Thyroid gland (tissue), 4 donors: ENCODE measurements around the gene SLC25A27. TPM values are rescaled to one million over a fixed set of nuclear protein-coding genes. Genes with fewer than 3 reads are reported as not detected.

ENCODE experiments used
- DNase-seq, 2 donors: peaks; one replicate each; pipeline ENCODE4 v3.0.0-alpha.2; 2019
- H3K27ac ChIP-seq, 3 donors: fragments of 200-600 bp; sonication (generic); 1 replicate in 2 of 3; 2 replicates in 1 of 3; pipeline ENCODE4 v1.5.1; 2016 to 2019; ENCODE audit warnings: mild to moderate bottlenecking in 1 of 3, moderate library complexity in 1 of 3
- H3K27me3 ChIP-seq: fragments of 200-600 bp; sonication (generic); one replicate; pipeline ENCODE4 v1.5.1; 2019
- H3K36me3 ChIP-seq, 2 donors: fragments of 200-600 bp; sonication (generic); one replicate each; pipeline ENCODE4 v1.5.1; 2016 to 2019
- H3K4me1 ChIP-seq, 2 donors: fragments of 200-600 bp; sonication (generic); one replicate each; pipeline ENCODE4 v1.5.1; 2017 to 2019
- H3K4me3 ChIP-seq, 3 donors: fragments of 200-600 bp; sonication (generic); replicated peaks in 1 of 3; 1 replicate in 2 of 3; 2 replicates in 1 of 3; pipeline ENCODE4 v1.5.1; 2016; ENCODE audit warnings: mild to moderate bottlenecking in 1 of 3
- H3K9me3 ChIP-seq: fragments of 200-600 bp; sonication (generic); one replicate; pipeline ENCODE4 v1.5.1; 2017
- CTCF ChIP-seq, 6 experiments: fragments of 200-600 bp in 3 of 6; fragments of 450-650 bp in 3 of 6; sonication (generic) in 3 of 6; IDR thresholded peaks; one replicate each; pipeline ENCODE4 v1.5.1; 2016 to 2019; ENCODE audit warnings: antibody characterized with exemption in 6 of 6, mild to moderate bottlenecking in 2 of 6, inconsistent platforms in 1 of 6, moderate library complexity in 1 of 6
- POLR2A ChIP-seq, 2 donors: fragments of 450-650 bp; IDR thresholded peaks; one replicate each; pipeline ENCODE4 v1.6.1; 2017; ENCODE audit warnings: antibody characterized with exemption in 2 of 2, mild to moderate bottlenecking in 2 of 2, moderate library complexity in 1 of 2
- WGBS, 2 donors: methylation state at CpG; one replicate each; pipeline ENCODE4 v1.1.5; 2017; 5-methylcytosine and 5-hydroxymethylcytosine counted together
- intact Hi-C: fragments of 100-400 bp; cut with DNase I; formaldehyde crosslinking; loops from one replicate; pipeline ENCODE4 v1.15.1; 2023
- total RNA-seq, 4 donors: library from RNA; depleted of rRNA; stranded (reverse); fragments of >200 nt; gene quantifications; one replicate each; pipeline ENCODE4 v1.2.3, GENCODE V29; 2016

SLC25A27 gene
- total RNA-seq, 4 donors from 2014 or later, result 26.6 to 81.4 (median 46.5) TPM

GRCh38 chr6:46688966-46689335, 36.2 kb downstream of the SLC25A27 start:
- H3K27me3 ChIP-seq, result no peaks in the 10 kb centered on the region
- WGBS, 2 donors, result 98% methylated on average over 8 to 13 of the region's 13 CpGs
- H3K36me3 ChIP-seq, result no peaks in the 10 kb centered on the region
- TF ChIP-seq POLR2A (IDR thresholded peaks at IDR 0.05), result no peak
- no peak for TF ChIP-seq CTCF (IDR thresholded peaks at IDR 0.05)
- intact Hi-C loops, result no loop called here
- H3K4me3 ChIP-seq, result no peak overlapping the region
- no peaks in the 10 kb centered on the region for H3K9me3 ChIP-seq
- no peak for DNase-seq
- no peak overlapping the region for H3K27ac ChIP-seq
- H3K4me1 ChIP-seq, result no peaks in the 10 kb centered on the region

GRCh38 chr6:46689657-46690056, 36.9 kb downstream of the SLC25A27 start:
- Histone ChIP-seq H3K27me3 (no peaks in the 10 kb centered on the region), H3K9me3 (no peaks in the 10 kb centered on the region), H3K4me3 (no peak overlapping the region), H3K27ac (no peak overlapping the region), H3K4me1 (no peaks in the 10 kb centered on the region), H3K36me3 (no peaks in the 10 kb centered on the region)
- intact Hi-C loops, result no loop called here
- 86 to 89% methylated on average over 3 of the region's 3 CpGs for WGBS, 2 donors
- DNase-seq, result no peak
- TF ChIP-seq POLR2A (IDR thresholded peaks at IDR 0.05) (no peak), CTCF (IDR thresholded peaks at IDR 0.05) (no peak)

- WGBS, 2 donors, result 85 to 88% methylated on average over 2 of the region's 2 CpGs
- no peak overlapping the region for H3K4me3 ChIP-seq
- H3K4me1 ChIP-seq, result no peaks in the 10 kb centered on the region
- no peaks in the 10 kb centered on the region for H3K27me3 ChIP-seq
- TF ChIP-seq CTCF (IDR thresholded peaks at IDR 0.05) (no peak), POLR2A (IDR thresholded peaks at IDR 0.05) (no peak)
- no peak for DNase-seq
- H3K9me3 ChIP-seq, result no peaks in the 10 kb centered on the region
- no peak overlapping the region for H3K27ac ChIP-seq
- intact Hi-C loops, result no loop called here
- H3K36me3 ChIP-seq, result no peaks in the 10 kb centered on the region
Observed at GRCh38 chr6:46690141-46690755, 37.5 kb downstream of the SLC25A27 start.

- TF ChIP-seq POLR2A (IDR thresholded peaks at IDR 0.05) (no peak), CTCF (IDR thresholded peaks at IDR 0.05) (no peak)
- 68 to 81% methylated on average over 1 of the region's 1 CpG for WGBS, 2 donors
- intact Hi-C loops, result no loop called here
Observed at GRCh38 chr6:46690911-46691451, 38.2 kb downstream of the SLC25A27 start.

GRCh38 chr6:46699970-46700369, 47.2 kb downstream of the SLC25A27 start:
- Histone ChIP-seq H3K27ac (no peak overlapping the region), H3K4me3 (no peak overlapping the region), H3K9me3 (no peaks in the 10 kb centered on the region), H3K4me1 (peaks cover 0 to under 1% of the 10 kb centered on the region in 2 donors), H3K36me3 (no peaks in the 10 kb centered on the region), H3K27me3 (no peaks in the 10 kb centered on the region)
- TF ChIP-seq CTCF (IDR thresholded peaks at IDR 0.05) (no peak), POLR2A (IDR thresholded peaks at IDR 0.05) (no peak)
- intact Hi-C loops, result no loop called here
- no peak for DNase-seq
- WGBS, 2 donors, result 87 to 90% methylated on average over 1 of the region's 1 CpG

More at GRCh38 chr6:46690911-46691451, 38.2 kb downstream of the SLC25A27 start:
- Histone ChIP-seq H3K4me1 (no peaks in the 10 kb centered on the region), H3K27ac (no peak overlapping the region), H3K36me3 (no peaks in the 10 kb centered on the region), H3K27me3 (no peaks in the 10 kb centered on the region), H3K9me3 (no peaks in the 10 kb centered on the region), H3K4me3 (no peak overlapping the region)
- no peak for DNase-seq
